ENCODE results near the gene SRGAP3. TPM values are rescaled to one million over a fixed set of nuclear protein-coding genes. Genes with fewer than 3 reads are reported as not detected.

SRGAP3 gene
- total and polyA plus RNA-seq, 2 donors: 3.9 to 4.4 TPM

- H3K27me3 ChIP-seq (ENCODE audit: control insufficient read depth in 2 of 2, insufficient read depth in 1 of 2, low read length in 1 of 2): no peaks in the 10 kb centered on the region
- peaks cover 0 to 3% of the 10 kb centered on the region in 2 donors for H3K9me3 ChIP-seq (ENCODE audit: control insufficient read depth in 2 of 2, insufficient read depth in 1 of 2, low read length in 1 of 2)
- no peak overlapping the region for H3K4me3 ChIP-seq (ENCODE audit: low read length in 2 of 2)
- H3K4me1 ChIP-seq (ENCODE audit: control insufficient read depth in 2 of 2, insufficient read depth in 2 of 2, low read length in 2 of 2): no peaks in the 10 kb centered on the region
- H3K36me3 ChIP-seq (ENCODE audit: control insufficient read depth in 2 of 2, insufficient read depth in 2 of 2, low read length in 1 of 2): no peaks in the 10 kb centered on the region
- no peak for DNase-seq (ENCODE audit: low read depth in 6 of 9, low spot score in 9 of 9)
- WGBS: 98% methylated on average over 2 of the region's 2 CpGs
- no peak overlapping the region for H3K27ac ChIP-seq (ENCODE audit: low read depth in 1 of 2, low read length in 1 of 2)
Observed at GRCh38 chr3:9118222-9118621, 131.2 kb downstream of the SRGAP3 start.

GRCh38 chr3:9117220-9117619, 132.2 kb downstream of the SRGAP3 start:
- 97% methylated on average over 1 of the region's 1 CpG for WGBS
- no peak for DNase-seq (ENCODE audit: low read depth in 6 of 9, low spot score in 9 of 9)
- no peaks in the 10 kb centered on the region for H3K27me3 ChIP-seq (ENCODE audit: control insufficient read depth in 2 of 2, insufficient read depth in 1 of 2, low read length in 1 of 2)
- H3K27ac ChIP-seq (ENCODE audit: low read depth in 1 of 2, low read length in 1 of 2): no peak overlapping the region
- H3K4me1 ChIP-seq (ENCODE audit: control insufficient read depth in 2 of 2, insufficient read depth in 2 of 2, low read length in 2 of 2): no peaks in the 10 kb centered on the region
- H3K36me3 ChIP-seq (ENCODE audit: control insufficient read depth in 2 of 2, insufficient read depth in 2 of 2, low read length in 1 of 2): no peaks in the 10 kb centered on the region
- peaks cover 0 to 3% of the 10 kb centered on the region in 2 donors for H3K9me3 ChIP-seq (ENCODE audit: control insufficient read depth in 2 of 2, insufficient read depth in 1 of 2, low read length in 1 of 2)
- H3K4me3 ChIP-seq (ENCODE audit: low read length in 2 of 2): no peak overlapping the region

DNA sequence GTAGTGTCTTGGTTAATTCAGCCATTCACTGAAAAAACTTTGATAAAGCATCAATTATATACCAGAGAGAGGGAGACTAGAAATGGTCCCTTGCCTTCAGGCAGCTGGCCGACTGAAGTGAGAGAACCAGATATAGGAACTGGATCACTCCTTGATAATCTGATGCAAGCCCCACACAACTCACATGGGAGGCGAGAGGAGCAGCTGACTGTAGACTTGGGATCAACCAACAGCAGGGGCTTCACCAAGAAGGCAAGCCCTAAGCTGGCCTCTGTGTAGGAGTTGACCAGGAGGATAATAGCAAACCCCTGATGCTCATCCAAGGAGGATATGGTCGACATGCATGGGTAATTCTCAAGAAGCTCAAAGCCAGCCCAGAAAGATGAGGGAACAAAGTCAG, 133.1 kb downstream of the SRGAP3 start:
- 94% methylated on average over 3 of the region's 3 CpGs for WGBS
- DNase-seq (ENCODE audit: low read depth in 6 of 9, low spot score in 9 of 9): no peak
- no peak overlapping the region for H3K4me3 ChIP-seq (ENCODE audit: low read length in 2 of 2)
- H3K4me1 ChIP-seq (ENCODE audit: control insufficient read depth in 2 of 2, insufficient read depth in 2 of 2, low read length in 2 of 2): no peaks in the 10 kb centered on the region
- no peaks in the 10 kb centered on the region for H3K27me3 ChIP-seq (ENCODE audit: control insufficient read depth in 2 of 2, insufficient read depth in 1 of 2, low read length in 1 of 2)
- H3K9me3 ChIP-seq (ENCODE audit: control insufficient read depth in 2 of 2, insufficient read depth in 1 of 2, low read length in 1 of 2): peaks cover 0 to 3% of the 10 kb centered on the region in 2 donors
- H3K27ac ChIP-seq (ENCODE audit: low read depth in 1 of 2, low read length in 1 of 2): no peak overlapping the region
- H3K36me3 ChIP-seq (ENCODE audit: control insufficient read depth in 2 of 2, insufficient read depth in 2 of 2, low read length in 1 of 2): no peaks in the 10 kb centered on the region

DNA sequence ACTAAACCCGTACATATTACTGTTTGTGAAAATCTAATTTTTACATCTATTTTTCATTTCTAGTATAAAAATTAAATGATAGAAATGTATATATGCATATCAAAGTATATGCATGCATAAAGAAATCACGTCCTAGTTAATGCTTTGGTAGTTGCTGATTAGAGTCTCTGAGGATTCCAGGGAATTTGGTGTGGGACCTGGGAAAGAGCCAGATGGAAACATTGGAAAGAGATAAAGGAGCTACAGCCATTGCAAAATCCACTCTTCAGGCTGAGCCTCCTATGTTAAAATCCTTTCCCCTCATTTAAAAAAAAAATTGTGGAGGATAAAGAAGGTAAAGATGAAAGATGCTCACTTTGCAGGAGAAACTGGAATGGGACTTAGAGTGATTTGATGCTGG, 134.1 kb downstream of the SRGAP3 start:
- over 99% methylated on average over 2 of the region's 2 CpGs for WGBS

GRCh38 chr3:9113040-9113439, 136.4 kb downstream of the SRGAP3 start:
- no peak overlapping the region for H3K4me3 ChIP-seq (ENCODE audit: low read length in 2 of 2)
- H3K4me1 ChIP-seq (ENCODE audit: control insufficient read depth in 2 of 2, insufficient read depth in 2 of 2, low read length in 2 of 2): peaks cover 0 to 6% of the 10 kb centered on the region in 2 donors
- H3K27ac ChIP-seq (ENCODE audit: low read depth in 1 of 2, low read length in 1 of 2): no peak overlapping the region
- H3K9me3 ChIP-seq (ENCODE audit: control insufficient read depth in 2 of 2, insufficient read depth in 1 of 2, low read length in 1 of 2): no peaks in the 10 kb centered on the region
- 97% methylated on average over 4 of the region's 4 CpGs for WGBS
- H3K36me3 ChIP-seq (ENCODE audit: control insufficient read depth in 2 of 2, insufficient read depth in 2 of 2, low read length in 1 of 2): no peaks in the 10 kb centered on the region
- no peak for DNase-seq (ENCODE audit: low read depth in 6 of 9, low spot score in 9 of 9)
- H3K27me3 ChIP-seq (ENCODE audit: control insufficient read depth in 2 of 2, insufficient read depth in 1 of 2, low read length in 1 of 2): no peaks in the 10 kb centered on the region

More for the DNA sequence above, 134.1 kb downstream of the SRGAP3 start:
- H3K9me3 ChIP-seq (ENCODE audit: control insufficient read depth in 2 of 2, insufficient read depth in 1 of 2, low read length in 1 of 2): peaks cover 0 to 3% of the 10 kb centered on the region in 2 donors
- no peaks in the 10 kb centered on the region for H3K4me1 ChIP-seq (ENCODE audit: control insufficient read depth in 2 of 2, insufficient read depth in 2 of 2, low read length in 2 of 2)
- no peak overlapping the region for H3K4me3 ChIP-seq (ENCODE audit: low read length in 2 of 2)
- no peak for DNase-seq (ENCODE audit: low read depth in 6 of 9, low spot score in 9 of 9)
- no peak overlapping the region for H3K27ac ChIP-seq (ENCODE audit: low read depth in 1 of 2, low read length in 1 of 2)
- H3K36me3 ChIP-seq (ENCODE audit: control insufficient read depth in 2 of 2, insufficient read depth in 2 of 2, low read length in 1 of 2): no peaks in the 10 kb centered on the region
- no peaks in the 10 kb centered on the region for H3K27me3 ChIP-seq (ENCODE audit: control insufficient read depth in 2 of 2, insufficient read depth in 1 of 2, low read length in 1 of 2)

- H3K36me3 ChIP-seq (ENCODE audit: control insufficient read depth in 2 of 2, insufficient read depth in 2 of 2, low read length in 1 of 2): no peaks in the 10 kb centered on the region
- 89% methylated on average over 5 of the region's 5 CpGs for WGBS
- H3K9me3 ChIP-seq (ENCODE audit: control insufficient read depth in 2 of 2, insufficient read depth in 1 of 2, low read length in 1 of 2): no peaks in the 10 kb centered on the region
- peaks cover 0 to 6% of the 10 kb centered on the region in 2 donors for H3K4me1 ChIP-seq (ENCODE audit: control insufficient read depth in 2 of 2, insufficient read depth in 2 of 2, low read length in 2 of 2)
- no peak overlapping the region for H3K4me3 ChIP-seq (ENCODE audit: low read length in 2 of 2)
- DNase-seq (ENCODE audit: low read depth in 6 of 9, low spot score in 9 of 9): no peak
- H3K27ac ChIP-seq (ENCODE audit: low read depth in 1 of 2, low read length in 1 of 2): no peak overlapping the region
- no peaks in the 10 kb centered on the region for H3K27me3 ChIP-seq (ENCODE audit: control insufficient read depth in 2 of 2, insufficient read depth in 1 of 2, low read length in 1 of 2)
Observed at GRCh38 chr3:9111866-9112265, 137.6 kb downstream of the SRGAP3 start.

DNA sequence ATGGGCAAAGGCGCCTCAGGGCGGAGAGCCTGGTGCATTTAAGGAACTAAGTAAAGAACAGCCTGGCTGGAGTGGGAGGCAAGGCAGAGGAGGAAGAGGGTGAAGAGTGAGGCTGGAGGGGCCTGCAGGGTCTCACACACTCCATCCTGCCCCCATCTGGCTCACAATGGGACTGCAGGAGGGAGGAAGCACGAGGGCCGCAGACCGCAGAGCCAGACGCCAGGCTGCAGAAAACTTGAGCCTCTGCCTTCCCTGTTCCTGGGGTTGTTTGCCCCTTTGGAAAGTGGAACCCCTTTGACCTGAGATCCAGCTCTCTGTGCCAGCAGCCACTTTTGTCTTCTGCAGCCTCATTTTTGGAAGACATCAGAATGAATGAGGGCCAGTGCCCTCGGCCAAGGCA, 138.0 kb downstream of the SRGAP3 start:
- no peak overlapping the region for H3K27ac ChIP-seq (ENCODE audit: low read depth in 1 of 2, low read length in 1 of 2)
- no peaks in the 10 kb centered on the region for H3K36me3 ChIP-seq (ENCODE audit: control insufficient read depth in 2 of 2, insufficient read depth in 2 of 2, low read length in 1 of 2)
- H3K4me3 ChIP-seq (ENCODE audit: low read length in 2 of 2): no peak overlapping the region
- WGBS: 99% methylated on average over 7 of the region's 7 CpGs
- H3K27me3 ChIP-seq (ENCODE audit: control insufficient read depth in 2 of 2, insufficient read depth in 1 of 2, low read length in 1 of 2): no peaks in the 10 kb centered on the region
- peaks cover 0 to 6% of the 10 kb centered on the region in 2 donors for H3K4me1 ChIP-seq (ENCODE audit: control insufficient read depth in 2 of 2, insufficient read depth in 2 of 2, low read length in 2 of 2)
- no peak for DNase-seq (ENCODE audit: low read depth in 6 of 9, low spot score in 9 of 9)
- no peaks in the 10 kb centered on the region for H3K9me3 ChIP-seq (ENCODE audit: control insufficient read depth in 2 of 2, insufficient read depth in 1 of 2, low read length in 1 of 2)

- H3K4me3 ChIP-seq (ENCODE audit: low read length in 2 of 2): no peak overlapping the region
- no peak for DNase-seq (ENCODE audit: low read depth in 6 of 9, low spot score in 9 of 9)
- WGBS: 96% methylated on average over 5 of the region's 5 CpGs
Observed at GRCh38 chr3:9110802-9111201, 138.6 kb downstream of the SRGAP3 start.

GRCh38 chr3:9110316-9110715, 139.1 kb downstream of the SRGAP3 start:
- H3K4me3 ChIP-seq (ENCODE audit: low read length in 2 of 2): no peak overlapping the region
- H3K27ac ChIP-seq (ENCODE audit: low read depth in 1 of 2, low read length in 1 of 2): no peak overlapping the region
- no peaks in the 10 kb centered on the region for H3K9me3 ChIP-seq (ENCODE audit: control insufficient read depth in 2 of 2, insufficient read depth in 1 of 2, low read length in 1 of 2)
- 95% methylated on average over 12 of the region's 12 CpGs for WGBS
- no peaks in the 10 kb centered on the region for H3K27me3 ChIP-seq (ENCODE audit: control insufficient read depth in 2 of 2, insufficient read depth in 1 of 2, low read length in 1 of 2)
- H3K4me1 ChIP-seq (ENCODE audit: control insufficient read depth in 2 of 2, insufficient read depth in 2 of 2, low read length in 2 of 2): peaks cover 0 to 6% of the 10 kb centered on the region in 2 donors
- DNase-seq (ENCODE audit: low read depth in 6 of 9, low spot score in 9 of 9): no peak
- H3K36me3 ChIP-seq (ENCODE audit: control insufficient read depth in 2 of 2, insufficient read depth in 2 of 2, low read length in 1 of 2): no peaks in the 10 kb centered on the region

More at GRCh38 chr3:9110802-9111201, 138.6 kb downstream of the SRGAP3 start:
- no peak overlapping the region for H3K27ac ChIP-seq (ENCODE audit: low read depth in 1 of 2, low read length in 1 of 2)
- no peaks in the 10 kb centered on the region for H3K9me3 ChIP-seq (ENCODE audit: control insufficient read depth in 2 of 2, insufficient read depth in 1 of 2, low read length in 1 of 2)
- H3K4me1 ChIP-seq (ENCODE audit: control insufficient read depth in 2 of 2, insufficient read depth in 2 of 2, low read length in 2 of 2): peaks cover 0 to 6% of the 10 kb centered on the region in 2 donors
- H3K36me3 ChIP-seq (ENCODE audit: control insufficient read depth in 2 of 2, insufficient read depth in 2 of 2, low read length in 1 of 2): no peaks in the 10 kb centered on the region
- H3K27me3 ChIP-seq (ENCODE audit: control insufficient read depth in 2 of 2, insufficient read depth in 1 of 2, low read length in 1 of 2): no peaks in the 10 kb centered on the region

GRCh38 chr3:9109568-9109914, 139.9 kb downstream of the SRGAP3 start:
- Histone ChIP-seq H3K4me3 (ENCODE audit: low read length in 2 of 2) (no peak overlapping the region), H3K4me1 (ENCODE audit: control insufficient read depth in 2 of 2, insufficient read depth in 2 of 2, low read length in 2 of 2) (peaks cover 0 to 6% of the 10 kb centered on the region in 2 donors), H3K27me3 (ENCODE audit: control insufficient read depth in 2 of 2, insufficient read depth in 1 of 2, low read length in 1 of 2) (no peaks in the 10 kb centered on the region), H3K27ac (ENCODE audit: low read depth in 1 of 2, low read length in 1 of 2) (no peak overlapping the region), H3K36me3 (ENCODE audit: control insufficient read depth in 2 of 2, insufficient read depth in 2 of 2, low read length in 1 of 2) (no peaks in the 10 kb centered on the region), H3K9me3 (ENCODE audit: control insufficient read depth in 2 of 2, insufficient read depth in 1 of 2, low read length in 1 of 2) (no peaks in the 10 kb centered on the region)
- WGBS: 93% methylated on average over 3 of the region's 3 CpGs
- DNase-seq (ENCODE audit: low read depth in 6 of 9, low spot score in 9 of 9): no peak

Measured in thymus (tissue), 11 donors.